ENCODE data around the gene GPR135.
"Not testable (repeated sequence)": the region's sequence is repeated elsewhere in the genome, so short reads cannot be mapped to it uniquely, and the experiment has no call there.

Gene GPR135

DNA sequence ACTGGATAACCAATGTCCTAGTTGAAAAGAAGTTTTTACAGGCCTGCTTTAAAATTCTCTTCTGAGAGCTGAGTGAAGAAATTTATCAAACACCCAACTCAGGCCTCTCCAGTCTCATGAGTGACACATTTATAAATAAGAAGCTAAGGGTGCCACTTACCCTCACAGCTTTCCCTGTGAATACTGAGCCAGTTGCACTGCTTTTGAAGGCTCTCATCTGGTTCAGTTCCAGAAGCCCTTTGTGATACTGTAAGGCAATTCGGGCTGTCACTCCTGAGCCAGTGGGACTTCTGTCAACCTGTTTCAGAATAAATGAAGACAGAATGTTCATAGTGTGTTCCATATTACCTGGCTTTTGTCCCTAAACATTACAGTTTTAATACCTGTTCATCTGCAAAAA is 10.5 kb upstream of the GPR135 start:
- DNase-seq (ENCODE audit: low spot score): no peak

DNA sequence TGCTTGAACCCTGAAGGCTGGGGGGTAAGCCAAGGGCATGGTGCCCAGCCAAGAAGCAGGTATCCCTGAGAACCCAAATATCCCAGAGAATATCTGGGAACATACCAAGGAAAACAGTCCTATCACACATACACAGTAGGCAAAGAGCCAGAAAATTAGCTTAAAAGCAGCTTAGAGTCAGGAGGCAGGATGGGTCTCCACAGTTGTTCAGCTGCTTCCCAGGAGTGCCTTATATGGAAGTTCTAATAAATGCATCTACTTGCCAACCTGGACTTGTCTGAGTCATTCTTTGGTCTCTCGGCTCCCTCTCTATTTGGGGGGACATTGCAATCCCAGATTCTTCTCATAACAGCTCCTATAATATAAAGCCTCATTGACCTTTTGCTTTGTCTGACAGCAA is 9.0 kb upstream of the GPR135 start:
- DNase-seq (ENCODE audit: low spot score): no peak

DNA sequence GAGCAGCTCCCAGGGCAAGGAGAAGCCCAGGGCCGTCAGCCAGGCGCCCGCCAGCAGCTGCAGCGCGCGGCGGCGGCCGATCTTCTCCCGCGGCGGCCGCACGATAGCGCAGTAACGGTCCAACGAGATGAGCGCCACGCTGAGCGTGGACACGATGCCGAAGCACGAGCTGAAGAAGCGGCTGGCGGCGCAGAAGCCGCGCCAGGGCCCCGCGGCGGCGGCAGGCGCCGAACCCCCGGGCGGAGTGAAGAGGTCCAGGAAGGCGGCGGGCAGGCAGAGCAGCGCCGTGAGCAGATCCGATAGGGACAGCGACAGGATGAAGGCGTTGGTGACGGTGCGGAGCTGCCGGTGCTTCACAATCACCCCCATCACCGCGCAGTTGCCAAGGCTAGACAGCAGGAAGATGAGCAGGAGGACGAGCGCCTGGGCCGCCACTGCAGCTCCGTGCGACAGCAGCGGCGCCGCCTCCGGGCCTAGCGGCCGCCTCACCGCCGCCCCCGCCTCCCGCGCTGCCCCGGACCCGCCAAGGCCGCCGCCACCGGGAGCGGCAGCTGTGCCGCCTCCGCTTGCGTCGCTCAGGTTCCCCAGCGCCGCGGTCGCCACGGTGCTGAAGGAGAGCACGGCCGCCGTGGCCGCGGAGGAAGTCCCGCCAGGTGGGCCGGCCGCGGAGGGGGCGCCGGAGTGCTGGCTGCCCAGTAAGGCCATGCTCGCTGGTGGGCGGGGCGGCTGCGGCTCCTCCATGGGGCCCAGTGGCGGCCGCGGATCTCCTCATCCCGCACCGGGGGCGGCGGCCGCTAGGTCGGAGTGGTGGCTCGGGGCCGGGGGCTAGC is 479 bp downstream of the GPR135 start:
- DNase-seq (ENCODE audit: low spot score): peak; percentile 41

DNA sequence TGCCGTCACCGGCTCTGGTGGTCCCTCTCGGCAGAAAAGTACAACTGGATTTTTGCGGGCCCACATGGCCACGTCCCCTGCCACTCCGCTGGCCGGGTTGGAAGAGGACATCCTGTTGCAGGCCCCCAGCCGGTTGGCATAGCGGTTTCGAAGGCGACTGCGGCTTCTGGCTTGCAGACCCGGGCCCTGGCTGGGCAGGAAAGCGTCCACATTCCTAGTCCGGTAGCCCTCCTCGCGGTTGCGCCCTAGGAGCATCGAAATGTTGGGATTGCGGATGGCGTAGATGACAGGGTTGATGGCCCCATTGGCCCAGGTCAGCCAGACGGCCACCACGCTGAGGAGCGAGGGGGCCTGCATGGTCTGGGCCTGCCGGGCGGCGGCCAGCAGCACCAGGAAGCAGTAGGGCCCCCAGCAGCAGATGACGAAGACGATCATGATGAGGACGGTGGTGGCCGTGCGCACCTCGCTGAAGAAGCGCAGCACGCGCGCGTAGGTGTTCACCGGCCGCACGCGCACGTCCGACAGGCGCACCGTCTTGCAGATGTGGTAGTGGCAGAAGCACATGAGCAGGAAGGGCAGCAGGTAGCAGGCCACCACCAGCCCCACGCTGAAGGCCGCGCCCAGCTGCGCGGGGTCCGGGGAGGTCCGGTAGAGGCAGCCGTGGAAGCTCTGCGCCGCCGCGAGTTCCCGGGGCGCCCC is 1.2 kb downstream of the GPR135 start:
- peak; percentile 9 for DNase-seq (ENCODE audit: low spot score)

DNA sequence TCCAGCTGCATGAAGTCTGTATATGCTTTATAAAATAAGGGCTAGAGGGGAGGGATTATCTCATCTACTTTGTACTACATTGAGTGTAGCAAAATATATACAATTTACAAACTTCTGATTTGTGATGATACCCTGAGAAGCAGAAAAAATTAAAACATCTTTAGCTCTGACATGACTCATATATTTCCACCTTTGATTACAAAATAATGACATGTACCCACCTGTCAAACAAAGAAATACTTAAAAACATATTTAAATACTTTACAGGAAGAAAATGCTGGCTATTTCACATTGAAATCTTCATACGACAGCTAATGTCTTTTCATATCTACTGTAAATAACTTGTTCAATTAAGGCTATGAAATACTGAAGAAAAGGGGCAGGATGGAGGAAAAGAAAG is 3.3 kb downstream of the GPR135 start:
- no peak for DNase-seq (ENCODE audit: low spot score)

DNA sequence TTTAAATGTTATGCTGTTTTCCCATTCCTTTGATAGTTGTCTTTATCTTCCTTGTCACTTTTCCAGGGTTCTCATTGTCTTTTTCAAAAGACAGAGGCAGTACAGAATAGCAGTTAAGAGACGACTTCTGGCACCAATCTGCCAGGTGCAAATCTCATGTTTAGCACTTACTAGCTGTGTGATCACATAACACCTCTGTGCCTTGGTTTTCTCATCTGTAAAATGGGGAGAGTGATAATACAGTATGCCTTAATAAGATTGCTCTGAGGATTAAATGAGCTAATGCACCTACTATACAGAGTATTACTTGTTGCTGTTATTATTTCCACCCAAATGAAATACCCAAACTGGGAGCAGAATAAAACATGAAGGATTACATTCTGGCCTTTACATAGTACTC is 4.8 kb downstream of the GPR135 start:
- no peak for DNase-seq (ENCODE audit: low spot score)

DNA sequence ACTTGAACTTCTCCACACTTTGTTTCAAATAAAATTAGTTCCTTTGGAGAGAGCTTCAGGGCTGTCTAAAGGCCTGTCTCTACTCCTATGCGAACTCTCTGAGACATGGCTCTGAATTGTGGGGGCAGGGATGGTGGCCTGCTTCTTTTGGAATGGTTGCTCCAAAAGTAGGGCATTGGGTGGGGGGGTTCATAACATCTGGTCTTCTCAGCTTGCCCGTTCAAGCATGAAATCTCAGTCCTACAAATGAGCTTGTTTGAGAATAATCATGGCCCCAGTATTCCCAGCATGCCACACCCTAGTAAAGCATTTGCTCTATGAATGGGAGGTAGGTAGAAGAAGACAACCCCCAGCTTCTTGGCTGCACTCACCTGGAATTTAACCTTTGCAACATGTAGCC is 6.7 kb downstream of the GPR135 start:
- no peak for DNase-seq (ENCODE audit: low spot score)

DNA sequence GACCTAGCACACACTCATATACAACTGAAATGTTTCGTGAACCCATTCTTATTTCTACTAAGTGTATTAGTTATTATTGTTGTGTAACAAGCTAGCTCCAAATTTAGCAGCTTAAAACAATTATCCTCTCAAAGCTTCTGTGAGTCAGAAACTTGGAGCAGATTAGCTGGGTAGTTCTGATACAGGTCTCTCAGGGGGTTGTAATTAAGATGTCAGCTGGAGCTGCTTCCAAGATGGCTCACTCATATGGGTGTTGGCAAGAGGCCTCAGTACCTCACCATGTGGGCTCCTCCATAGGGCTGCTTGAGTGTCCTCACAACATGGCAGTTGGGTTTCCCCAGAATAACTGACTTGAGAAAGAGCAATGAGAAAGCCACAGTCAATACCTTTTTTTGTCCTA is 9.8 kb downstream of the GPR135 start:
- DNase-seq (ENCODE audit: low spot score): no peak

DNA sequence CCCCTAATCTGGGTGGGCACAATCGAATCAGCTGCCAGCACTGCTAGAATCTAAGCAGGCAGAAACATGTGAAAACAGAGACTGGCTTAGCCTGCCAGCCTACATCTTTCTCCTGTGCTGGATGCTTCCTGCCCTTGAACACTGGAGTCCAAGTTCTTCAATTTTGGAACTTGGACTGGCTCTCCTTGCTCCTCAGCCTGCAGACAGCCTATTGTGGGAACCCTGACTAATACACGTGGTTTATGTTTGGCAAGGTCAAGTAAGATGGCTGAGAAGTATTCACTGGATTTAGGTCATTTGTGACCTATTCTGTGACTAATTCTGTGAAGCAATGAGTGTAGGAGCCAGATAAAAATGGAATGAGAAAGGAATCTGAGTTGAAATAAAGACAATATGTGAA is 11.0 kb downstream of the GPR135 start:
- DNase-seq (ENCODE audit: low spot score): no peak

DNA sequence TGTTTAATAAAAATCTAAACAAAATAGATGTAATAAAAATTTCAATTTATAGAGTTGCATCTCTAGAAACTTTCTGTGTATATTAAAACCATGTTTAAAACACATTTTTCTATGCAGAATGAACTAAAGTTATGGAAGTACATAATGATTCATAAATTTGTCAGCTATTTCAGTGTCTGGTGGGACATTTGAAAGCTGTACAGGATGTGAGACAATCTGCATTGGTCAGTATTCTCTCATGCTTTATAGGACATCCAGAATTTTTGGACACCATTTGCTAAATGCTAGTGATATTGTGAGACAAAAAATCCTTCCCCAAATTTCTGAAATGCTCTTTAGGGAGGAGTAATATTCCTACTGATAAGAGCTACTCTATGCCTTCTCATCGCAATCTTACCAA is 13.3 kb downstream of the GPR135 start:
- DNase-seq (ENCODE audit: low spot score): no peak

DNA sequence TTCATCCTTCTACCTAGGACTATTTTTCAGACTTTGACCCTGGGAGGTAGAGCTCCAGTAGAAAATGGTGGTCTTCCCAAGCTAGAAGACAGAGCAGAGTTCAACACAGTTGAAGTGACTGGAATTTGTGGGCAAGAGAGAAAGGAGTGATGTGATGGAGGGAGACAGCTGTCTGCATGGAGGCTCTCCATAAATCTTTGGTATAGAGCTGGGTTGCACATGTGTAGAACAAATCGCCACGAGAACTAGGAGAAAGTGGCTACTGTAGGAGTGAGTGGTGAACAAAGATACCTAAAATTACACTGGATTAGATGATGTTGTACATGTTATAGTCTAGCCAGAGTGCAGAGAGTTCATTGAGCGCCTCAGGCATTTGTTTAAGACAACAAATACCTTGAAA is 14.5 kb downstream of the GPR135 start:
- DNase-seq (ENCODE audit: low spot score): no peak

DNA sequence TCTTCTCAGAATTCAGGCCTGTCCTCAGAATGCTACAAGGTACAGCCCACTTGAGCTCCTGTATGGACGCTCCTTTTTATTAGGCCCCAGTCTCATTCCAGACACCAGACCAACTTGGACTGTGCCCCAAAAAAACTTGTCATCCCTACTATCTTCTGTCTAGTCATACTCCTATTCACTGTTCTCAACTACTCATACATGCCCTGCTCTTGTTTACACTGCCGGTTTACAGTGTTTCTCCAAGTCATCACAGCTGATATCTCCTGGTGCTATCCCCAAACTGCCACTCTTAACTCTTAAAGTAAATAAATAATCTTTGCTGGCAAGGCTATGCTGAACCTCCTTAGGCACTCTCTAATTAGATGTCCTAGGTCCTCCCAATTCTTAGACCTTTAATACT is 16.5 kb downstream of the GPR135 start:
- DNase-seq (ENCODE audit: low spot score): not testable (repeated sequence)

DNA sequence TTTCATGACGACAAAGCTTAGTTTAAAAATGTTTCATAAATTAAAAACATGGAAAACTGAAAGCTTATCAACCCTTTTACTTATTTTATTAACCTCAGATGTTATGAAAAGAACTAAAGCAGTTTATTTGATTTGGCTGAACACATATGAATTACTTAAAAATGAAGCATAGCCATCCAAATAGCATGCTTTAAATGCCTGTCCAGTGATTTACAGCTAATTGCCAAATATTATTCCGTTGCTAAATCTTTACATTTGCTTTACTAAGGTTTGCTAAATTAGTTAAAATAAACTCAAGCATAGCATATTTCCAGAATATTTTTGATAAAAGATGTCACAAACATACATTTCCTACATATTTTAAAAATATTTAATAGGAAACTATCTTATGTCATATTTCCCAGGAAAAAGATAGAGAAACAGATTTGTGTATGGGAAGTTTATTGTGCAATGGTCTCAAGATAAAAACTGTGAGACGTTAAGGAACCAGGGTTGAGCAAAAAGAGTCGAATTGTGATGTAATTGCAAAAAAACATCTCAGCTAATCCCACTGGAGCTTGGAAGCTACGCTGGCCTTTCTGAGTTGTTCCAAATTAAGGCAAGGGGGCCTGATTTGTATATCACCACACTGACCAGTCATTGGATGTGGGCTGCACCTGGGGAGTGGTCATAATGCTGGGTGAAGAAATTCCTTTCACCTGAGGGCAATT is 25.8 kb downstream of the GPR135 start:
- DNase-seq (ENCODE audit: low spot score): no peak

DNA sequence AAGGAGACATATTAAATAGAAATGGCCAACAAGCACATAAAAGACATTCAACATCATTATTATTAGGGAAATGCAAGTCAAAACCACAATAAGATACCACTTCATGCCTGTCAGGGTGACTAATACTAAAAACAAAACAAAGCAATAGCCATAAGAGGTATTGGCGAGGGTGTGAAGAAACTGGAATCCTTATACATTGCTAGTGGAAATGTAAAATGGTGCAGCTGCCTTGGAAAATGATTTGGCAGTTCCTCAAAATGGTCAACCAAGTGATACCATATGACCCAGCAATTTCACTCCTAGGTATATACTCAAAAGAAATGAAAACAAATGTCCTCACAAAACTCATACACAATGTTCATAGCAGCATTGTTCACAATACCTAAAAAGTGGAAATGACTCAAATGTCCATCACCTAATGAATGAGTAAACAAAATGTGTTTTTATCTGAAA is 27.0 kb downstream of the GPR135 start:
- DNase-seq (ENCODE audit: low spot score): no peak

DNA sequence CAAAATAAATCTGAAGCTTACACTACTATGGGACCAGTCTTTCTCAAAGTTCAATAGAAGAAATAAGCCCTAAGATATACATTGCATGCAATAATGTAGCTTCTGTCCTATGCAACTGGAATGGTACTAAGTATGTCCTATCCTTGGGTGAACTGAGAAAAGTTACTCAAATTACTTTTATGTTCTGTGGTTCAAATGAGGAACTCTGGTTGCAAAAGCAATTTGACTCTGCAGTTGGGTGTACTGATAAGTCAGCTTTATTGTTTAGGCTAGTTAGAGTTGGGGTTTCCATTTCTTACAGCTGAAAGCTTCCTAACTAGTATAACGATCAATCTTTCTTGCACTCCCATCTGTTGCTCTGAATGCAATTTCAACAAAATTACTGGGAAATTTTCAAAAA is 29.2 kb downstream of the GPR135 start:
- no peak for DNase-seq (ENCODE audit: low spot score)

DNA sequence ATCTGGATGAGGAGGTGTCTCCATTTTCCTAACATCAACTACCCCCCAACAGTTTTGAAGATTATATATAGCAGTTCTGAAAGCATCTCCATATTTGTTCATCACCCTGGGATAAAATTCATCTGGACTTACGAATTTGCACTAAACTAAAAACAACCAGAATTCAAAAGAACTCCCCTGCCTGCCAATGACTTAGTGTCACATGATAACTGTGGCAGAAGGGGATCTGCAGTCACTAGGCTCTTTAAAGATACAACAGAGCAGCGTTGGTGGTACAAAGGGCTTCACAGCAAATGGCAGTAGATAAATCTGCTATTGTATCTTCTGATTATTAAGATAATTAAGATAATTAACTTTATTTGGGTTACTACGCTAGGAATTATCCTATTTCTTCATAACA is 30.1 kb downstream of the GPR135 start:
- no peak for DNase-seq (ENCODE audit: low spot score)

DNA sequence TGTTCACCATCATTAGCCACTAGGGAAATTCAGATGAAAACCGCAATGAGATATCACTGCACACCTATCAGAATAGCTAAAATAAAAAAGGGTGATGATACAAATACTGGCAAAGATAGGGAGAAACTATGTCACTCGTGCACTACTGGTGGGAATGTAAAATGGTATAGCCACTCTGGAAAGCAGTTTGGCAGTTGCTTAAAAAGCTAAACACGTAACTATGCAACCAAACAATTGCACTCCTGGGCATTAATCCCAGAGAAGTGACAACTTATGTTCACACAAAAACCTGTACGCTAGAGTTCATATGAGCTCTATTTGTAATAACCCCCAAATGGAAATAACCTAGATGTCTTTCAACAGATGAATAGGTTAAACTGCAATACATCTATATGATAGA is 35.4 kb downstream of the GPR135 start:
- no peak for DNase-seq (ENCODE audit: low spot score)

DNA sequence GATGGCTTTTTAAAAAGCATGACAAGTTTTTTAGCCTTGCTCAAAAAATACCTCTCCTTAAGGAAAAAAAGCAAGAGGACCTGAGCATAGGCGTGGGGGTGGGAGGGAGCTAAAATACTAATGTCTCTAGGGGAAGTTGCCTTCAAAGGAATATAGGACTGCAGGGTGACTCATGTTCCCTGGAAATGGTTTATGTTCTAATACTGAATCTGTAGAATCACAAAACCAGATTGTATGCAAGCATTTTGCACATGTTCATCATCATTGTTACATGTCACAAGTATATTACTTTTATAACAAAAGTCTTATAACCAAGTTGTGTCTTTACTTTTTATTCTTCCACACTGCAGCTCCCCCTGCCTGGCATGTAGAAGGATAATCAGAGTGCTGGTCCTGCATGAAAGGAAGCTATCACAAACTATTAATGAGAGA is 36.6 kb downstream of the GPR135 start:
- DNase-seq (ENCODE audit: low spot score): no peak

DNA sequence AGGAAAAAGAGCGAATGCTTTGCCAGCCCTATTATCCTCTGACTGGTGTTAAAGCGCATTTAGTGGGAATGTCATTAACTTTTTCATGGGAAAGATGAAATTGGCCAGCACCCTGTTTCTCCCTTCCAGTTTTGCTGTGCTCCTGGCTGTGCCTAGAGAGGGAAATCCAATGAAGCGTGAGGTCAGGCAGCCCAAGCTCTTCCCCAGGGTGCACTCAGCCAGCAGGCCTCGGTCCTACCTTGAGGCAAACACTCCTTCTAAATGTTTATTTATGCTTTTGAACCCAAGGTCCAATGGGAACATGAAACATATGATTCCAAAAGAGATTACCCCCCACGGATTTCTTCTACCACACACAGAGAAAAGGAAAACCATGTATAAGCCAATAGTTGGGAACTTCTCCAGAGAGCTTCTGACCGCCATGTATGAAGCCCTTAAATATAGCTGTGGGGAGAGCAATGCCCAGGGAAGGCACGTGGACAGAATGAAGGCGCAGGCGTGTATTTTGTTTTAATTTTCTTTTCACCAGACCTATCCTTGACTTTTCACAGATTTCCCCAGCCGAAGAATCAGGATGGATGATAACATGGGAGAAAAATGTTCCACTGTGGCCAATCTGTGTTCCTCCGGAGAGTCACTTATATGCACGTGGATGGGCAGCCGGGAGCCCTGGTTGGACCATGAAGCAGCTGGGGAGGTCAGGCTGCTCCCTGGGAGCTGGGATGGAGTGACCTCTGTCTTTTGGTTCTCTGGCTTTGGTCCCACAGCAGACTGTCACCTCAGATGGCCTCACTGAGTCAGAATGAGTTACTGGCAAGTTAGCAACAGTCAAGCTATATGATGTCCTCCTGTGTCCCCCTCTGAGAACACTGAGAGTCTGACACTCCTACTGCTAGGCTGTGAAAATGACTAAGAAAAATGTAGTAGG is 37.3 kb downstream of the GPR135 start:
- no peak for DNase-seq (ENCODE audit: low spot score)

DNA sequence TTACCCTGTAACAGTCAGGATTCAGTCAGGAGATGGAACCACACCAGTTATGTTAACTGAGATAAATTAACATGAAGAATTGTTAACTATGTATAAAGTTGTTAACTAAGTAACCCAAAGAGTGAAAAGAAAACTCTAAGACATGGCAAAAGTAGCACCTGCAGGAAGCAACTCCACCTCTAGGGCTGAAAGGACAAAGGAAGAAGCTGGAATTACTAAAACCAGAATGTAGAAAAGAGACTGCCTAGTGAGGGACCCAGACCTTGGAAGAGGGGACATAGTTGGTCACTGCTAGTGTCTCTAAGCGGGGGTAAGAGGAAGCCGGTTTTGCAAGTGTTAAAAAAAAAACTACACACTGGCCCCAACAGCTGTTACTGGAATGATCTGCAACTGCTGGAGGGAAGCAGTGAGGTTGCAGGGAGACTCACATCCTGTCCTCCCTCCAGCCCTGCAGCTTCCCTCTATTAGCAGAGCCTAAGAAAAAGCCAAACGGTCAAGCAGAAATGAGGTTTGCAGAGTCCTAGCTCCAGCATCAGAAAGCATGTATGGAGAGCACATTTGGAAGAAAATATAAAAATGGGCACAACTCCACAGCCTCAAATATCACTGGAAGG is 39.8 kb downstream of the GPR135 start:
- DNase-seq (ENCODE audit: low spot score): no peak

DNA sequence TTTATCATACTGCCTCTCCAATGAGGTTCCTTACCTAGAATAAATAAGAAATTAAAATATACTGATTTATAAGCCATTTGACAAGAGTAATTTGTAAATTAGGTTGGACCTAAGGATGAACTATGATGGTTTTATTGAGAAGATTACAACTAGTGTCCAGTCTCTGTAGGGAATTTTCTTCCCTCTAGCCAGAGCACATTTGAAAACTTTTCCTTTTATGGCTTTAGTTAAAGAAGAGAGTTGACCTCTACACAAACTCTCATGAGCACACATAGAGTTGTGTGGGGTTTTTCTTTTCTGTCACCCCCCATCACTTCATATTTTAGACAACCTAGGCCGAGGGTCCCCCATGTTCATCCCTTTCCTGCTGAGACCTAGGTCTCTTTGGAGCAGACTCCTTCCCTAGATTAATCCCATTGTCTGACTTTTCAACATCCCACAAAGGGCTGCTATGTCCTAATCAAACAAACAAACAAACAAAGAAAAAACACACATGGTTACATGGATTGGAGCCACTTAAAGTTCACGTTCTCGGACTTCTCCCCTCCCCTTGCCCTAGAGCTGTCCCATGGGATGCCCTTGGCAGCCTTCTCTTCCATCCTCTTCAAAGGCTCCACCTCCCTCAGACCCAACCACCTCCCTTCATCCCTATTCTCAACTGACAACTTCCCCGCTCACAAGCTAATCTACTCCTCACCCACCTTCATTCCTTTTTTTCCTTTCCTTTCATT is 40.7 kb downstream of the GPR135 start:
- no peak for DNase-seq (ENCODE audit: low spot score)

Data from CD4-positive, alpha-beta T cell treated with Interleukin-2 at 100 ng/mL for 4 hours (primary cell).